Mucosa of gallbladder (tissue), 1 donor: Measurements from ENCODE around the gene MIS18A. TPM values are rescaled to one million over a fixed set of nuclear protein-coding genes. Genes with fewer than 3 reads are reported as not detected.

ENCODE experiments used
- DNase-seq: peaks from one replicate; pipeline ENCODE4 v3.0.0-alpha.2; 2020; ENCODE audit warnings: low spot score
- total RNA-seq: library from RNA; stranded (reverse); gene quantifications from one replicate; pipeline ENCODE4 v1.2.1, GENCODE V29; 2021
- donor health status: DM: no; HTN: no; CAD: no.

Gene MIS18A
- total RNA-seq, 1 donor from 2014 or later: 6.5 TPM

GRCh38 chr21:32253215-32253641 lies 25.6 kb downstream of the MIS18A start:
- DNase-seq: peak; percentile 35

- DNase-seq: no peak
Observed at GRCh38 chr21:32252136-32252535, 26.7 kb downstream of the MIS18A start.

- DNase-seq: no peak
Observed at GRCh38 chr21:32249511-32250280, 29.2 kb downstream of the MIS18A start.

- no peak for DNase-seq
Observed at GRCh38 chr21:32248571-32249461, 30.0 kb downstream of the MIS18A start.

GRCh38 chr21:32246571-32247140 lies 32.2 kb downstream of the MIS18A start:
- DNase-seq: no peak

GRCh38 chr21:32245971-32246370 lies 32.9 kb downstream of the MIS18A start:
- no peak for DNase-seq

GRCh38 chr21:32240851-32241687 lies 37.8 kb downstream of the MIS18A start:
- DNase-seq: no peak

GRCh38 chr21:32239551-32239950 lies 39.3 kb downstream of the MIS18A start:
- DNase-seq: no peak

GRCh38 chr21:32238063-32238462 lies 40.8 kb downstream of the MIS18A start:
- DNase-seq: no peak

GRCh38 chr21:32237021-32237420 lies 41.8 kb downstream of the MIS18A start:
- DNase-seq: no peak

- DNase-seq: no peak
Observed at GRCh38 chr21:32233722-32234301, 45.0 kb downstream of the MIS18A start.

GRCh38 chr21:32233055-32233546 lies 45.7 kb downstream of the MIS18A start:
- no peak for DNase-seq

GRCh38 chr21:32226444-32226843 lies 52.4 kb downstream of the MIS18A start:
- no peak for DNase-seq

Other genes starting within 250 kb of the MIS18A start
- gene MRAP, start 19.8 kb upstream of the MIS18A start, total RNA-seq: not detected
- gene URB1, start 114.0 kb upstream of the MIS18A start, total RNA-seq: 11.3 TPM
- gene EVA1C, start 133.7 kb upstream of the MIS18A start, total RNA-seq: 34.8 TPM